Heart left ventricle (tissue), 16 donors: ENCODE measurements around the gene CALU. TPM values are rescaled to one million over a fixed set of nuclear protein-coding genes. Genes with fewer than 3 reads are reported as not detected.

ENCODE experiments used
- ATAC-seq, 4 donors: fragments of 200-7000 bp; cut with Tn5 transposase; one replicate each; pipeline ENCODE4 v1.9.1; 2020 to 2022; ENCODE audit warnings: moderate library complexity in 4 of 4, mild to moderate bottlenecking in 3 of 4, moderate number of reproducible peaks in 1 of 4
- DNase-seq, 5 donors: peaks; one replicate each; pipeline ENCODE4 v3.0.0-alpha.2; 2020
- H3K27ac ChIP-seq, 12 donors: fragments of 200-600 bp; sonication (generic) in 4 of 12; one replicate each; pipeline versions ENCODE4 v1.5.0 to v1.8.0; 2016 to 2022; ENCODE audit warnings: mild to moderate bottlenecking in 2 of 12
- H3K27me3 ChIP-seq, 9 donors: fragments of 200-600 bp; sonication (generic) in 2 of 9; one replicate each; pipeline versions ENCODE4 v1.5.1 to v1.8.0; 2016 to 2022; ENCODE audit warnings: mild to moderate bottlenecking in 3 of 9
- H3K36me3 ChIP-seq, 9 donors: fragments of 200-600 bp; sonication (generic) in 2 of 9; one replicate each; pipeline versions ENCODE4 v1.5.0 to v1.8.0; 2018 to 2022; ENCODE audit warnings: mild to moderate bottlenecking in 2 of 9
- H3K4me1 ChIP-seq, 12 donors: fragments of 200-600 bp; sonication (generic) in 4 of 12; one replicate each; pipeline versions ENCODE4 v1.5.0 to v1.8.0; 2016 to 2022; ENCODE audit warnings: mild to moderate bottlenecking in 3 of 12
- H3K4me3 ChIP-seq, 12 donors: fragments of 200-600 bp; sonication (generic) in 4 of 12; one replicate each; pipeline versions ENCODE4 v1.5.0 to v1.8.0; 2017 to 2022; ENCODE audit warnings: mild to moderate bottlenecking in 9 of 12, moderate library complexity in 4 of 12
- H3K9me3 ChIP-seq, 12 donors: fragments of 200-600 bp; sonication (generic) in 4 of 12; one replicate each; pipeline versions ENCODE4 v1.5.0 to v1.8.0; 2016 to 2022; ENCODE audit warnings: mild to moderate bottlenecking in 1 of 12
- POLR2A ChIP-seq, 2 donors: fragments of 450-650 bp; IDR thresholded peaks; one replicate each; pipeline ENCODE4 v1.6.1; 2017; ENCODE audit warnings: antibody characterized with exemption in 2 of 2, mild to moderate bottlenecking in 2 of 2, moderate library complexity in 2 of 2
- WGBS, 4 donors: extraction: QIAGEN DNeasy Blood & Tissue Kit in 2 of 4; methylation state at CpG; one replicate each; pipeline versions ENCODE4 v1.1.5 to v1.1.7; 2013 to 2018; 5-methylcytosine and 5-hydroxymethylcytosine counted together
- intact Hi-C, 10 donors: fragments of 100-400 bp; cut with DNase I; formaldehyde crosslinking; loops; one replicate each; pipeline versions ENCODE4 v1.11.1 to v1.14.2; 2022
- polyA plus RNA-seq, 2 donors: library from polyadenylated mRNA; stranded (reverse); fragments of 200-250 nt; gene quantifications; one replicate each; pipeline ENCODE4 v1.2.3, GENCODE V29; 2013
- total RNA-seq, 9 donors: library from RNA; depleted of rRNA in 2 of 9; stranded (reverse); fragments of >200 nt in 2 of 9; fragmentation: NEBNext Ultra II Directional in 3 of 9; extraction: Animal tissue kit (Norgen Biotek cat#: 25700) in 3 of 9; gene quantifications; one replicate each; pipeline versions ENCODE4 v1.1.0 to v1.2.4, GENCODE V29; 2016 to 2023
- TF ChIP-seq, protein P1 (sequence below), 12 donors: fragments of 200-600 bp; sonication (generic) in 4 of 12; IDR thresholded peaks; one replicate each; pipeline versions ENCODE4 v1.5.0 to v1.8.0; 2018 to 2022; ENCODE audit warnings: antibody characterized with exemption in 12 of 12, mild to moderate bottlenecking in 5 of 12
- donor health status: ischemic (EF 13 %, LVEDD 7.1; RV severe dilation, severe dysfunction).
- donor health status: healthy with polysubstance abuse.
- donor health status: DM: no; HTN: yes; CAD: no.
- donor health status: DM: no; HTN: no; CAD: no.
- donor health status: ischemic (EF 25% LVEDD 6.9; RV normal size, moderate dysfunction).
- donor health status: ischemic (EF 25% LVEDD 5.7; RV mildly dilated, moderate dysfunction).
- donor health status: healthy.
- donor health status: DM: yes; HTN: yes; CAD: no.
- donor health status: ischemic (EF 35%, LVEDD 5.7; RV mildly dilated, moderate dysfunction).
- donor health status: nonischemic (EF 11% LVEDD 7.7; RV severe dilation, severe dysfunction).
- donor health status: DM: yes; HTN: yes; CAD: no.
- donor health status: PGD.
- donor health status: ischemic (EF 29% LVEDD 5.4; RV normal size, mild dysfunction).
- donor health status: nonischemic (EF 23%, LVEDD 6.1; RV moderate dilation, normal function).

The CALU gene
- total and polyA plus RNA-seq, 11 donors = 51.4 to 689 (median 257) TPM

- H3K27ac ChIP-seq = no peak overlapping the region
- intact Hi-C loops = no loop called here
- no peak overlapping the region for H3K4me3 ChIP-seq
- ATAC-seq = no peak
- DNase-seq = no peak
- no peaks in the 10 kb centered on the region for H3K4me1 ChIP-seq
- H3K27me3 ChIP-seq = no peaks in the 10 kb centered on the region
- WGBS, 4 donors = 89 to 96% (median 94%) methylated on average over 4 to 5 of the region's 5 CpGs
- peaks cover 0 to 17% (median 5%) of the 10 kb centered on the region in 9 donors for H3K36me3 ChIP-seq
- no peak for TF ChIP-seq POLR2A (IDR thresholded peaks at IDR 0.05)
- no peaks in the 10 kb centered on the region for H3K9me3 ChIP-seq
Observed at GRCh38 chr7:128805225-128805624, 66.1 kb downstream of the CALU start.

- WGBS, 4 donors = 78 to 90% (median 86%) methylated on average over 8 of the region's 8 CpGs
Observed at GRCh38 chr7:128807191-128807590, 68.0 kb downstream of the CALU start.

DNA sequence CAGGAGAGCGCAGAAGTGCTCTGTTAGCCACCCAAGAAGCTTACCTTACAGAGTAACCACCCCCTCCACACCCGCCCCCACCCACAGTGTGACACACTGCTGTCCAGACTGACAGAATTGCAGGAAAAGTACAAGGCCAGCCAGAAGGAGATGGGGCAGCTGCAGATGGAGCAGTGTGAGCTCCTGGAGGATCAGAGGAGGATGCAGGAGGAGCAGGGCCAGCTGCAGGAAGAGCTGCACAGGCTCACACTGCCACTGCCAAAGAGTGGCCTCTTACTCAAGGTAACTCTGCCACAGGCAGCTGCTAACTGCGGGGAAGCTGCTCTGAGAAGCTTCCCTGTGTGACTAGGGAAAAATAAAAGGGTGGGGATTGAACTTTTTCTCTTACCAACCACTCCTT lies 70.2 kb downstream of the CALU start:
- 76 to 89% (median 85%) methylated on average over 2 to 3 of the region's 3 CpGs for WGBS, 4 donors
- no peak for TF ChIP-seq POLR2A (IDR thresholded peaks at IDR 0.05)
- no peaks in the 10 kb centered on the region for H3K9me3 ChIP-seq
- H3K36me3 ChIP-seq = peaks cover 0 to 17% (median 5%) of the 10 kb centered on the region in 9 donors
- no peak overlapping the region for H3K27ac ChIP-seq
- no peak for DNase-seq
- no peak overlapping the region for H3K4me3 ChIP-seq
- intact Hi-C loops = no loop called here
- H3K27me3 ChIP-seq = no peaks in the 10 kb centered on the region
- H3K4me1 ChIP-seq = peaks cover 0 to 11% (median 4%) of the 10 kb centered on the region in 12 donors
- ATAC-seq = no peak

More at GRCh38 chr7:128807191-128807590, 68.0 kb downstream of the CALU start:
- Histone ChIP-seq H3K4me1 (peaks cover 0 to 1% (median 0%) of the 10 kb centered on the region in 12 donors), H3K4me3 (no peak overlapping the region), H3K27ac (no peak overlapping the region), H3K36me3 (peaks cover 0 to 17% (median 5%) of the 10 kb centered on the region in 9 donors), H3K27me3 (no peaks in the 10 kb centered on the region), H3K9me3 (no peaks in the 10 kb centered on the region)
- DNase-seq (no peak), ATAC-seq (no peak)
- TF ChIP-seq, protein P1, sequence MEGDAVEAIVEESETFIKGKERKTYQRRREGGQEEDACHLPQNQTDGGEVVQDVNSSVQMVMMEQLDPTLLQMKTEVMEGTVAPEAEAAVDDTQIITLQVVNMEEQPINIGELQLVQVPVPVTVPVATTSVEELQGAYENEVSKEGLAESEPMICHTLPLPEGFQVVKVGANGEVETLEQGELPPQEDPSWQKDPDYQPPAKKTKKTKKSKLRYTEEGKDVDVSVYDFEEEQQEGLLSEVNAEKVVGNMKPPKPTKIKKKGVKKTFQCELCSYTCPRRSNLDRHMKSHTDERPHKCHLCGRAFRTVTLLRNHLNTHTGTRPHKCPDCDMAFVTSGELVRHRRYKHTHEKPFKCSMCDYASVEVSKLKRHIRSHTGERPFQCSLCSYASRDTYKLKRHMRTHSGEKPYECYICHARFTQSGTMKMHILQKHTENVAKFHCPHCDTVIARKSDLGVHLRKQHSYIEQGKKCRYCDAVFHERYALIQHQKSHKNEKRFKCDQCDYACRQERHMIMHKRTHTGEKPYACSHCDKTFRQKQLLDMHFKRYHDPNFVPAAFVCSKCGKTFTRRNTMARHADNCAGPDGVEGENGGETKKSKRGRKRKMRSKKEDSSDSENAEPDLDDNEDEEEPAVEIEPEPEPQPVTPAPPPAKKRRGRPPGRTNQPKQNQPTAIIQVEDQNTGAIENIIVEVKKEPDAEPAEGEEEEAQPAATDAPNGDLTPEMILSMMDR (IDR thresholded peaks at IDR 0.05) = no peak
- TF ChIP-seq POLR2A (IDR thresholded peaks at IDR 0.05) = no peak
- intact Hi-C loops = no loop called here

DNA sequence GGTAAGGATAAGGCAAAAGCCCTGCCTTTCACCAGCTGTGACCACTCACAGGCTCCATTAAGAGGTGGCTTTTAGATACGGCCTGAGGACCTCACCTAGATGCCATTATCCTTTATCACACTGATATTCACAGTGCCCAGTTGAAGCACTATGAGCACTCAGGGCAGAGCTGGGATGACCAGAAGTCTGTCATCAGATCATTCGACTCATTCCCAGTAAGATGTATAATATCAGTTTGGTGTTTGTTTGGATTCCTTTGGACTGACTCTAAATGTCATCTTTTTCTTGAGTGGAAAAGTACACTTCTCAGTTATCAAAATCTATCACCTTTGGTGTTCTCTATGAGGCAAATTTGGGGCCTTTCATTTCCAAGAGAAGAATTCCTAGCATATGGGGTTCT lies 71.3 kb downstream of the CALU start:
- DNase-seq = no peak
- TF ChIP-seq, protein P1 (IDR thresholded peaks at IDR 0.05) = no peak
- no peaks in the 10 kb centered on the region for H3K9me3 ChIP-seq
- H3K4me1 ChIP-seq = peaks cover 0 to 11% (median 4%) of the 10 kb centered on the region in 12 donors
- WGBS, 4 donors = 80 to 96% (median 92%) methylated on average over 2 of the region's 2 CpGs
- peaks cover 0 to 9% (median 2%) of the 10 kb centered on the region in 9 donors for H3K36me3 ChIP-seq
- H3K27ac ChIP-seq = no peak overlapping the region
- no peak for ATAC-seq
- H3K27me3 ChIP-seq = no peaks in the 10 kb centered on the region
- H3K4me3 ChIP-seq = no peak overlapping the region
- intact Hi-C loops = no loop called here

- DNase-seq (no peak), ATAC-seq (no peak)
- Histone ChIP-seq H3K4me1 (peaks cover 0 to 11% (median 4%) of the 10 kb centered on the region in 12 donors), H3K27ac (no peak overlapping the region), H3K36me3 (peaks cover 0 to 7% (median 0%) of the 10 kb centered on the region in 9 donors), H3K9me3 (no peaks in the 10 kb centered on the region), H3K4me3 (no peak overlapping the region), H3K27me3 (no peaks in the 10 kb centered on the region)
- intact Hi-C loops = no loop called here
- no peak for TF ChIP-seq POLR2A (IDR thresholded peaks at IDR 0.05)
- TF ChIP-seq, protein P1 (IDR thresholded peaks at IDR 0.05) = no peak
- 93 to 98% (median 95%) methylated on average over 3 of the region's 3 CpGs for WGBS, 4 donors
Observed at GRCh38 chr7:128810997-128811396, 71.8 kb downstream of the CALU start.
